CD4-positive, alpha-beta T cell treated with Interleukin-6 at 100 ng/mL for 8 hours (primary cell): ENCODE results near the gene SND1.

Experiments
- DNase-seq: peaks from one replicate; pipeline ENCODE4 v3.0.0-alpha.2; 2020; ENCODE audit warnings: mixed read lengths, low spot score

SND1 gene

DNA sequence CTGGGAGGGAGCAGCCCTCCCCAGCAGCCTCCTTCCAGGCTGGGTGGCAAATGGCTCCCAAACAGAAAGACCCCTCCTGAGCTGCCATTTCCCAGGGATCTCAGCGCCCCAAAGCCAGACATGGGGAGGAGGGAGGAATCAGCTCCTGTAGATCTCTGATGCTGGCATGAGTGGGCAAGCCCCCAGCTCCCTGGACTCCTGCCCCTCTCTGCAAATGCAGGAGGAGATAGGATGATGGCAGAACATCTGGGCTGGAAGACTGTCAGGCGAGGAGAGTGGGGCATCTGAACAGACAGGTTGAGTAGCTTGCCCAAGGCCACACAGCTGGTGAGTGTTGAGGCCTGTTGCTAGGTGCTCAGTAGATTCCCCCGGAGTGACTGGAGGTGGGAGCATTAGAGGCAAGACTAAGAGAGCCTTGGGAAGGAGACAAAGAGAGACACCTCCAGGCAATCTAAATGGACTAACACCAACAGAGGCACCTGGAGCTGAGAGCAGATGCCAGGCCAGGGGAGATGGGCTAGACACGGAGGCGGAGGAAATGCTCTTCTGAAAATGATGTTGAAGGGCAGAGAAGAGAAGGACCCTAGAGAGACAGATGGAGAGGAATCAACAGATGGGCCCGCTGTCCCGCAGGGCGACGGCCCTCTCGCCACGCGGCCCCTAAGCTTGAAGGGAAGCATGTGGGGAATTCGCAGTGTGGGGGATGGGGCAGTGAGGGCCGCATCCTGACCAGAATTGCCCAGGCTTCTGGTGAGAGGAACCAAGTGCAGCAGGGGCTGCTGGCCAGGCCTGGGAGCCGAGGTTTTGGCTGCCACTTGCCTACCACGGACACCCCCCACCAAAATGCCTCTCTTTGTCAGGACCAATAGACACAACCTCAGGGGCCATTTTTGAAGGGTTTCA lies 464.1 kb downstream of the SND1 start:
- DNase-seq, result no peak

DNA sequence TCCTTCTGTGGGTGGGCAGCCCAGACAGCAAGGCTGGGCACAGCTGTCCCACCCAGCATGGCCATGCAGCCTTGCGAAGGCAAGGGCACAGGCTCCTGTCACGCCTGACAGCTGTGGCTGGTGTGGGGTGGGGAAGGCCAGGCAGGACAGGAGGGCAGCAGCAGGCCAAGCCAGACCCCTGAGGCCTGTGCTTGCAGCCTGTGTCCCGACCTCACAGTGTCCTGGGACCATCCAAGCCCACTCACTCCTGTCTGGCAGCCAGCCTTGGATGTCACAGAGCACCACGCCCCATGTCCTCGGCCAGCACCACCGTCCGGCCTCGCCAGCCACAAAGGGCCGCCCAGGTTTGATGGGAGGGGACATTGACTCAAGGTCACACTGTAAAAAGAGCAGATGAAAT lies 464.7 kb downstream of the SND1 start:
- DNase-seq, result no peak

DNA sequence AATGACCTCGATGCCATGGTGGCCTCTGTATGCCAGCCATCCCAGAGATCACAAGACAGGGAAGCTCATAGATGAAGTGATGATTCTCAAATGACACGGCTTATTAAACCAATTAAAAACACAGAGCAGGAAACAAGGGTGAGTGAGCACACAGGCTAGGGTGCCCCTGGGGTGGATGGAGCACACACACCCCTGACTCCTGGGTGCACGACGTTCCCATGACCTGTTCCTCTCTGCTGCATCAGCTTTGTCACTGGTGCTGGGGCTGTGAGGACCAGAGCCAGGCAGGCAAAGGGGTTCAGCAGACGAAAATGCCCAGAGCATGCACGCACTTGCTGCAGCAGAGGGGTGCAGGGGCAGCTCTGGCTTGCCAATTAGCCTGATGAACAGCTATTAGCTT lies 465.7 kb downstream of the SND1 start:
- DNase-seq, result no peak

DNA sequence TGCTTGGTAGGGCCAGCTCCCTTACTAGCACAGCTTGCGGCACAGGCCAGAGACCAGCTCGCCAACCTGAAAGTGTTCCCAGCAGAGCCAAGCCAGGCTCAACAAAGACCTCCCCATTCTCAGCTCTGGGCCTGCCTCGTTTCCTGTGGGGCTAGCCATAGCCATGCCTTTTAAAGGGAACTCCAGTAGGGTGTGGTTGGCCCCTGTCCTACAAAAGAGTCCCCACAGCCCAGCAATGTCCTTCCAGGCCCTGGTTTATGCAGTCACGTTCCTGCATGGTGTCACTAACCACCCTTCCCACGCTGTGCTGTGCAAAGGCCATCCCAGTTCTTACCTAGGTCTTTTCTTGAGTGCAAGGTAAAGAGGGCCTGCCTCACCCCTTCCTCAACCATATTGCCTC lies 467.0 kb downstream of the SND1 start:
- DNase-seq, result no peak

DNA sequence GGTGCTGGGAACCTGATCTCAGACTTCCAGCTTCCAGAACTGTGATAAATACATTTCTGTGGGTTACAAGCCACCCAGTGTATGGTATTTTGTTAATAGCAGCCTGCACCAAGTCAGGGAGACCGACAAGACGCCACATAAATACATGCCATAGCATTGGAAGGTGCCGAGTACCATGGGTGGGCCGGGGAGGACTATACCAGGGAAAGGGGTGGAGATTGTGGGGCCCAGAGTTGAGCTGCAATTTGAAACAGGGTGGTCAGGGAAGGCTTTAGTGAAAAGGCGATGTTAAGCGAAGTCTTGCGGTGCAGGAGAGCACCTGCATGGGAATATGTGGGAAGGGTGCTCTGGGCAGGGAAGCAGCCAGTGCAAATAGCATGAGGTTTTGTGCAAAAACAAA lies 468.1 kb downstream of the SND1 start:
- no peak for DNase-seq

GRCh38 chr7:128120976-128121490 lies 469.0 kb downstream of the SND1 start:
- no peak for DNase-seq

DNA sequence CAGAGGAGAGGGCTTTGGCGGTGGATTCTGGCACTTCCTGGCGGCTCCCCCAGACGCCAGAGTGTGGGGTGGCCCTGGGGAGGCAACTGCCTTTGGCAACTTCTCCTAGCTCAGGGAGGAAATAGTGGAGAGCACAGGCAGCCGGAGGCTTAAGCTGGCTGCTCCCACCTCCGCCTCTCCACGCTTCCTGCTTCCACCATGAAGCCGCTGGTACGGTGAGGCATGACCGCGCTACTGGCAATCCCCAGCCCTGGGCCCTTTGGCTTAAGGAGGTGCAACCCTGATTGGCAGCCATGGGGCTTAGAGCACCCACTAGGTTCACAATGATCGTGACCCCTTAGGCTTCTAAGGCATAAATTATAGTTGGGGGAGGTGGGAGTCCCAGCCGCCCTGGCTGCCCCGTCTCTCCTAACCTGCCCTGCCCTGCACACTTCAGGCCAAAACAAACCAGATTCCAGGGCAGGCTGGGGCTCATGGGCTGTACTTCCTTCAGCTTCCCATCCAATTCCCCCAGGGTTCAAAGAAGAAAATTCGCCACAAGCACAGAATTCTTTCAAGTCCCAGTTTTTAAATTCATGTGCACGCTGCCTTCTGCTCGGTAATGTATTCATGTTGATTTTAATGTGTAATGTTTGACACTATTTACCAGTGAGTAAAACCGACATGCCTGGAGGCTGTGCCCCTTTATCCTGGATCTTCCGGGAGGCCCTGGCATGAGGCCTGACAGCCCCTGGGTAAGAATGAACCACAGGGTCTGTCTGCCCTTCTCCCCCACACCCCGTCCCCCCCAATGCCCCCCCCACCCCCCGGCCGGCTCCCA lies 469.9 kb downstream of the SND1 start:
- no peak for DNase-seq

DNA sequence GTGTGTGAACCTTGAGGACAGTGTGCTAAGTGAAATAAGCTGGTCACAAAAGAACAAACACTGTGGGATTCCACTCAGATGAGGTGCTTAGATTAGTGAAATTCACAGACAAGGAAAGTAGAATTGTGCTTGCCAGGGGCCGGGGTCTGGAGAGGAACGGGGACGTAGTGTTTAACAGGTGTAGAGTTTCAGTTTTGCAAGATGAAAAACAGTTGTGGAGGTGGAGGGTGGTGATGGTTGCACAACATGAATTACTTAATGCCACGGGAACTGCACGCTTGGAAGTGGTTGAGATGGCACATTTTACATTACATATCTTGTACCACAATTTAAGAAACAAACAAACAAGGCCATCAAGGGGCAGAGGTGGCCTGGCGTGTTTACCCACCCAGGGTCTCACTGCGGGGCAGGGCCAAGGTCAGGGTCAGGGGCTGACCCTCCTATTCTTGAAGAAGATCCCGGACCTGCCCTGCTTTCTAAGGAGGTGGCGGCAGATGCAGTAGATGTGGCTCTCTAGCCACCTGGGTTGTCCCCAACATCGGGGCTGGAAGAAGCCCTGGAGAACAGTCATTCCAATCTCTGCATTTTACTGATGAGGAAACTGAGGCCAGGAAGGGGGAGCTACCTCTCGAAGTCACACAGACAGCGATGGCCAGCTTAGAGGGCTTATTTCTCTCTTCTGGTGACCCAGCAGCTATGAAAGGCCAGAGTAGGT lies 470.7 kb downstream of the SND1 start:
- no peak for DNase-seq

DNA sequence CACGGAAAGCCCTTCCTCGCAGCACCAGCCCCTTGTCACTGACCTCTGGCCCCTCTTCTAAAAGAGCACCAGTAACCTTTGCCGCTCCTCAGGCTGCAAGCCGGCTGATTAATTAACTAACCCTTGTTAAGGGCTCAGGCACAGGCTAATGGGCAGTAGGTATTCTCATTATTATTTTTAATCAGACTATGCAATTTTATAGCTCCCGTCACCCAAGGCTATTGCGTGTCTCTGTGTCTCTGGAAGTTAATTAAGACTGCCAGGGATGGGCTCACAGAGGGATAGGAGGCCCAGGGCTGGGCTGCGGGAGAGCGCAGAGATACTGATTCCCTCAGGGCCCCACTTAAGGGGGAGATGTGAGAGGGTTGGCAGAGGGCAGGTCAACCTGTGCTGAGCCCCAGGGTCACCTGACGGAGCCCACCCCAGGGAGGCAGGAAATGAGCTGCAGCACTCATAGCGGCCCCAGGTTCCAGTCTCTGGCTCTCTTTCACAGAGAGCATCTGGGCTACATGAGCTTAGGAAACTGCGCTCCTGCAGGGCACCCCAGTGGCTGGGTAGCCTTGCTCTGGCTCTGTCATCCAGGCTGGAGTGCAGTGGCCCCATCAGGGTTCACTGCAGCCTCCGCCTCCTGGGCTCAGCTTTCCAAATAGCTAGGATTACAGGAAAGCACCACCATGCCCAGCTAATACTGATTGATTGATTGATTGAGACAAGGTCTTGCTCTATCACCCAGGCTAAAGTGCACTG lies 471.5 kb downstream of the SND1 start:
- no peak for DNase-seq

- DNase-seq, result no peak
Observed at GRCh38 chr7:128124786-128125185, 472.8 kb downstream of the SND1 start.

DNA sequence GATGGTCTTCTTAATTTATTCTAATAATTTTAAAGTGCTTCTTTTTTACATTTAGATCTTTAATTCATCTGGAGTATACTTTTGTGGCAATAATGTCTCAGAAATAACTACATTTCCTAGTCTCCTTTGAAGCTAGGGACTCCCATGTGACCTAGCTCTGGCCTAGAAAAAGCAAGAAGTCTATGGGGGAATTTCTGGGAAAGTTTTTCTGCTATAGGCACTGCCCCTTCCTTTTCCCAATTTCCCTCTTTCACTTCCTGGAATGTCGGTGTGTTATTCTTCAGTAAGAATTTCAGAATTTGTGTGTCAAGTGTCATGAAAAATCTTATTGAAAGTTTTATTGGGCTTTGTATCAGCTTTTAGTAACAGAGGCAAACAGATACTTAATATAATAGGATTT lies 473.8 kb downstream of the SND1 start:
- DNase-seq, result no peak

DNA sequence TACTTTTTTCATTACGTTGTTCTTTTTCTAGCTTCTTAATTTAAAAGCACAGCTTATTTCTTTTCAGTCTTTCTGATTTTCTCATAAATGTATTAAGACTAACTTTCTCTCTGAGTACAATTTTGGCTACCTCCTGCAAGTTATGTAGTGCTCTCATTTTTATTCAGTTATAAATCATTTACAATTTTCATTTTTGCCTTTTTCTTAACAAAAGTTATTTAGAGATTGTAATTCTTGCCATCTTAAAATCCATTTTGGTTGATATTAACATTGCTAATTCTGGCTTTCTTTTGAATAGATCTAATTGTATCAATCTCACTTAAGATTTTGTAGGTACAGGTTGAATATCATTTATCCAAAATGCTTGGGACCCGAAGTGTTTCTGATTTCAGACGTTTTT lies 476.4 kb downstream of the SND1 start:
- no peak for DNase-seq

- DNase-seq, result no peak
Observed at GRCh38 chr7:128129224-128129864, 477.4 kb downstream of the SND1 start.

- DNase-seq, result no peak
Observed at GRCh38 chr7:128131115-128131514, 479.1 kb downstream of the SND1 start.

DNA sequence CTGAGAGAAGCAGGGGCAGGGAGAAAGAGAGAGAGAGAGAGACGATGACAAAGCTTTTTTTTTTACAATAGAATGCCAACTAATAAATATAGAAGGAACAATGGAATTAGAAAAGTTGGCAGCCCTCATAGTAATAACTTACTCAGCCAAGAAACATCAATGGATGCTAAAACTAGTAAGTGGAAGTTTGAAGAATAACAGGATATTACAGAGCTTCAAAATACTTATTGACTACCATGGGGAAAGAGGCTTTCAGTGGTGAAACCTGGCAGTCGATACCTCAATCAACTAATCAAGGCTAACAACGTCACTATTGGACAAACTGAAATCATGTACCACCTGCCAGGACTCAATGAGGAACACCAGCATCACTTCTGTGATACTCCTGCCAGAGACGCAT lies 479.7 kb downstream of the SND1 start:
- no peak for DNase-seq

- no peak for DNase-seq
Observed at GRCh38 chr7:128132426-128133069, 480.6 kb downstream of the SND1 start.

GRCh38 chr7:128135159-128135514 lies 483.1 kb downstream of the SND1 start:
- no peak for DNase-seq

- DNase-seq, result peak; percentile 40
Observed at GRCh38 chr7:128135515-128136214, 483.7 kb downstream of the SND1 start.

- DNase-seq, result no peak
Observed at GRCh38 chr7:128136215-128136597, 484.2 kb downstream of the SND1 start.

- no peak for DNase-seq
Observed at GRCh38 chr7:128137181-128137580, 485.2 kb downstream of the SND1 start.
